SU-DHL-6 (cell line): ENCODE data around the gene TP73.

Source experiments
- EZH2phosphoT487 ChIP-seq: fragments of 200-600 bp; sonication (generic), shearing (Covaris generic); conservative IDR thresholded peaks from 2 replicates; pipeline ENCODE4 v1.6.1; 2018; ENCODE audit warnings: mild to moderate bottlenecking, antibody characterized with exemption, low read length, moderate library complexity, mixed read lengths
- TF ChIP-seq, protein P1 (sequence below): fragments of 200-600 bp; sonication (generic); IDR thresholded peaks from one replicate; pipeline ENCODE4 v1.5.1; 2017; ENCODE audit warnings: antibody characterized with exemption, mild to moderate bottlenecking, low read length, moderate library complexity; ENCODE audit not compliant: insufficient read depth, poor library complexity, severe bottlenecking

GRCh38 chr1:3736131-3736561, 83.8 kb downstream of the TP73 start:
- TF ChIP-seq, protein P1, sequence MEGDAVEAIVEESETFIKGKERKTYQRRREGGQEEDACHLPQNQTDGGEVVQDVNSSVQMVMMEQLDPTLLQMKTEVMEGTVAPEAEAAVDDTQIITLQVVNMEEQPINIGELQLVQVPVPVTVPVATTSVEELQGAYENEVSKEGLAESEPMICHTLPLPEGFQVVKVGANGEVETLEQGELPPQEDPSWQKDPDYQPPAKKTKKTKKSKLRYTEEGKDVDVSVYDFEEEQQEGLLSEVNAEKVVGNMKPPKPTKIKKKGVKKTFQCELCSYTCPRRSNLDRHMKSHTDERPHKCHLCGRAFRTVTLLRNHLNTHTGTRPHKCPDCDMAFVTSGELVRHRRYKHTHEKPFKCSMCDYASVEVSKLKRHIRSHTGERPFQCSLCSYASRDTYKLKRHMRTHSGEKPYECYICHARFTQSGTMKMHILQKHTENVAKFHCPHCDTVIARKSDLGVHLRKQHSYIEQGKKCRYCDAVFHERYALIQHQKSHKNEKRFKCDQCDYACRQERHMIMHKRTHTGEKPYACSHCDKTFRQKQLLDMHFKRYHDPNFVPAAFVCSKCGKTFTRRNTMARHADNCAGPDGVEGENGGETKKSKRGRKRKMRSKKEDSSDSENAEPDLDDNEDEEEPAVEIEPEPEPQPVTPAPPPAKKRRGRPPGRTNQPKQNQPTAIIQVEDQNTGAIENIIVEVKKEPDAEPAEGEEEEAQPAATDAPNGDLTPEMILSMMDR: no peak
- no peak for TF ChIP-seq EZH2phosphoT487
